ENCODE results near the gene GPATCH3. TPM values are rescaled to one million over a fixed set of nuclear protein-coding genes. Genes with fewer than 3 reads are reported as not detected.

GPATCH3 gene
- total and polyA plus RNA-seq, 2 of the 8 experiments (the other 6 are each of a cell fraction or from before 2014, with no cell fraction given), result 7.9 to 17.4 TPM

DNA sequence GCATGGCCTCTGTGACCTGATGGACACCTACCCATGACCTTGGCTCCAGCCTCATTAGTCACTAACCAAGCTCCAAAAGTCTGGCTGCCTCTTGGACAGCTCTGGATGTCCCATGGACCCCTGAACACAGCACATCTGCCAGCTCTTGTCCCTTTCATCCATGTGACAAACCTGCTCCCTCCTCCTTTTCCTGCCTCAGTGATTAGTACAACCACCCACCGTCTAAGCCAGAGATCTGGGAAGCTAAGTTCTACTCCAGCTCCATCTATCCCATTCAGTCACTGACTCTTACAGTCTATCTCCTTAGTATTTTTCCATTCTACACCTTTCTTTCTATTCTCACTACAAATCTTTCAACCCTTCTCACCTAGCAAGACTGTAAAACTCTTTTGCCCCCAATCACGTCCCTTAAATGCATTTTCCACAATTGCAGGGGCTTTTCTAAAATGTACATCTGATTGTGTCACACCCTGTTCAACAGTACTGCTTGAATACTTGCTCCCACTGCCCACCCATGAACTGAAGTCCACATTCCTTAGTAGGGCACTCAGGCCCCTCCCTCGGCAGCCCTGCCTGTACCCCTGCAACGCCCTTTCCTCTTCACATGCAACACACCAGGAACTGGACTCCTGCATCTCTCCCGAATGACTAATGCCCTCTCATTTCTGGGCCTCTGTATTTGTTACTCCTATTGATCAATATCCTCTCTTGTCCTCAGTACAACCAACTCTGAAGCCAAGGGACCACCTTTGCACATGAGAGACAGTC, 17.4 kb downstream of the GPATCH3 start (continued):
- TF ChIP-seq, protein P1, sequence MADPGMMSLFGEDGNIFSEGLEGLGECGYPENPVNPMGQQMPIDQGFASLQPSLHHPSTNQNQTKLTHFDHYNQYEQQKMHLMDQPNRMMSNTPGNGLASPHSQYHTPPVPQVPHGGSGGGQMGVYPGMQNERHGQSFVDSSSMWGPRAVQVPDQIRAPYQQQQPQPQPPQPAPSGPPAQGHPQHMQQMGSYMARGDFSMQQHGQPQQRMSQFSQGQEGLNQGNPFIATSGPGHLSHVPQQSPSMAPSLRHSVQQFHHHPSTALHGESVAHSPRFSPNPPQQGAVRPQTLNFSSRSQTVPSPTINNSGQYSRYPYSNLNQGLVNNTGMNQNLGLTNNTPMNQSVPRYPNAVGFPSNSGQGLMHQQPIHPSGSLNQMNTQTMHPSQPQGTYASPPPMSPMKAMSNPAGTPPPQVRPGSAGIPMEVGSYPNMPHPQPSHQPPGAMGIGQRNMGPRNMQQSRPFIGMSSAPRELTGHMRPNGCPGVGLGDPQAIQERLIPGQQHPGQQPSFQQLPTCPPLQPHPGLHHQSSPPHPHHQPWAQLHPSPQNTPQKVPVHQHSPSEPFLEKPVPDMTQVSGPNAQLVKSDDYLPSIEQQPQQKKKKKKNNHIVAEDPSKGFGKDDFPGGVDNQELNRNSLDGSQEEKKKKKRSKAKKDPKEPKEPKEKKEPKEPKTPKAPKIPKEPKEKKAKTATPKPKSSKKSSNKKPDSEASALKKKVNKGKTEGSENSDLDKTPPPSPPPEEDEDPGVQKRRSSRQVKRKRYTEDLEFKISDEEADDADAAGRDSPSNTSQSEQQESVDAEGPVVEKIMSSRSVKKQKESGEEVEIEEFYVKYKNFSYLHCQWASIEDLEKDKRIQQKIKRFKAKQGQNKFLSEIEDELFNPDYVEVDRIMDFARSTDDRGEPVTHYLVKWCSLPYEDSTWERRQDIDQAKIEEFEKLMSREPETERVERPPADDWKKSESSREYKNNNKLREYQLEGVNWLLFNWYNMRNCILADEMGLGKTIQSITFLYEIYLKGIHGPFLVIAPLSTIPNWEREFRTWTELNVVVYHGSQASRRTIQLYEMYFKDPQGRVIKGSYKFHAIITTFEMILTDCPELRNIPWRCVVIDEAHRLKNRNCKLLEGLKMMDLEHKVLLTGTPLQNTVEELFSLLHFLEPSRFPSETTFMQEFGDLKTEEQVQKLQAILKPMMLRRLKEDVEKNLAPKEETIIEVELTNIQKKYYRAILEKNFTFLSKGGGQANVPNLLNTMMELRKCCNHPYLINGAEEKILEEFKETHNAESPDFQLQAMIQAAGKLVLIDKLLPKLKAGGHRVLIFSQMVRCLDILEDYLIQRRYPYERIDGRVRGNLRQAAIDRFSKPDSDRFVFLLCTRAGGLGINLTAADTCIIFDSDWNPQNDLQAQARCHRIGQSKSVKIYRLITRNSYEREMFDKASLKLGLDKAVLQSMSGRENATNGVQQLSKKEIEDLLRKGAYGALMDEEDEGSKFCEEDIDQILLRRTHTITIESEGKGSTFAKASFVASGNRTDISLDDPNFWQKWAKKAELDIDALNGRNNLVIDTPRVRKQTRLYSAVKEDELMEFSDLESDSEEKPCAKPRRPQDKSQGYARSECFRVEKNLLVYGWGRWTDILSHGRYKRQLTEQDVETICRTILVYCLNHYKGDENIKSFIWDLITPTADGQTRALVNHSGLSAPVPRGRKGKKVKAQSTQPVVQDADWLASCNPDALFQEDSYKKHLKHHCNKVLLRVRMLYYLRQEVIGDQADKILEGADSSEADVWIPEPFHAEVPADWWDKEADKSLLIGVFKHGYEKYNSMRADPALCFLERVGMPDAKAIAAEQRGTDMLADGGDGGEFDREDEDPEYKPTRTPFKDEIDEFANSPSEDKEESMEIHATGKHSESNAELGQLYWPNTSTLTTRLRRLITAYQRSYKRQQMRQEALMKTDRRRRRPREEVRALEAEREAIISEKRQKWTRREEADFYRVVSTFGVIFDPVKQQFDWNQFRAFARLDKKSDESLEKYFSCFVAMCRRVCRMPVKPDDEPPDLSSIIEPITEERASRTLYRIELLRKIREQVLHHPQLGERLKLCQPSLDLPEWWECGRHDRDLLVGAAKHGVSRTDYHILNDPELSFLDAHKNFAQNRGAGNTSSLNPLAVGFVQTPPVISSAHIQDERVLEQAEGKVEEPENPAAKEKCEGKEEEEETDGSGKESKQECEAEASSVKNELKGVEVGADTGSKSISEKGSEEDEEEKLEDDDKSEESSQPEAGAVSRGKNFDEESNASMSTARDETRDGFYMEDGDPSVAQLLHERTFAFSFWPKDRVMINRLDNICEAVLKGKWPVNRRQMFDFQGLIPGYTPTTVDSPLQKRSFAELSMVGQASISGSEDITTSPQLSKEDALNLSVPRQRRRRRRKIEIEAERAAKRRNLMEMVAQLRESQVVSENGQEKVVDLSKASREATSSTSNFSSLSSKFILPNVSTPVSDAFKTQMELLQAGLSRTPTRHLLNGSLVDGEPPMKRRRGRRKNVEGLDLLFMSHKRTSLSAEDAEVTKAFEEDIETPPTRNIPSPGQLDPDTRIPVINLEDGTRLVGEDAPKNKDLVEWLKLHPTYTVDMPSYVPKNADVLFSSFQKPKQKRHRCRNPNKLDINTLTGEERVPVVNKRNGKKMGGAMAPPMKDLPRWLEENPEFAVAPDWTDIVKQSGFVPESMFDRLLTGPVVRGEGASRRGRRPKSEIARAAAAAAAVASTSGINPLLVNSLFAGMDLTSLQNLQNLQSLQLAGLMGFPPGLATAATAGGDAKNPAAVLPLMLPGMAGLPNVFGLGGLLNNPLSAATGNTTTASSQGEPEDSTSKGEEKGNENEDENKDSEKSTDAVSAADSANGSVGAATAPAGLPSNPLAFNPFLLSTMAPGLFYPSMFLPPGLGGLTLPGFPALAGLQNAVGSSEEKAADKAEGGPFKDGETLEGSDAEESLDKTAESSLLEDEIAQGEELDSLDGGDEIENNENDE (IDR thresholded peaks at IDR 0.05; ENCODE audit: insufficient replicate concordance, low read length), result no peak
- no peak for TF ChIP-seq POLR2A (IDR thresholded peaks at IDR 0.05; ENCODE audit: control extremely low read depth in 1 of 2, low read depth in 2 of 2, low read length in 2 of 2)
- TF ChIP-seq TAF1 (IDR thresholded peaks at IDR 0.05; ENCODE audit: low read depth, low read length), result no peak
- TF ChIP-seq TCF12 (IDR thresholded peaks at IDR 0.05; ENCODE audit: low read depth, low read length), result no peak
- TF ChIP-seq CREB1 (IDR thresholded peaks at IDR 0.05), result no peak
- no peak for TF ChIP-seq ASH2L (IDR thresholded peaks at IDR 0.05; ENCODE audit: low read length)
- no peak for TF ChIP-seq KDM5A (IDR thresholded peaks at IDR 0.05; ENCODE audit: low read length)

All from H1 (cell line).